Small intestine (tissue), 7 donors: Measurements from ENCODE around the gene ABHD12B. TPM values are rescaled to one million over a fixed set of nuclear protein-coding genes. Genes with fewer than 3 reads are reported as not detected.
"Not testable (repeated sequence)": the region's sequence is repeated elsewhere in the genome, so short reads cannot be mapped to it uniquely, and the experiment has no call there.

Experiments used
- DNase-seq, 2 donors: peaks; one replicate each; pipeline versions ENCODE4 v3.0.0 to v3.0.0-alpha.2; 2013
- FAIRE-seq: peaks from 2 replicates; lab custom pipeline; 2012; peaks lifted over from hg19 to GRCh38; lab: Jason Lieb, UNC
- H3K27ac ChIP-seq, 3 donors: one replicate each; pipeline ENCODE4 v1.5.1; 2013; ENCODE audit warnings: low read length in 2 of 3, mild to moderate bottlenecking in 2 of 3, control low read depth in 1 of 3, inconsistent platforms in 1 of 3, low read depth in 1 of 3, moderate library complexity in 1 of 3
- H3K27me3 ChIP-seq, 3 donors: one replicate each; pipeline ENCODE4 v1.6.1; 2013; ENCODE audit warnings: low read length in 3 of 3, inconsistent platforms in 1 of 3; ENCODE audit not compliant: control insufficient read depth in 3 of 3, insufficient read depth in 3 of 3
- H3K36me3 ChIP-seq, 3 donors: one replicate each; pipeline ENCODE4 v1.6.1; 2013; ENCODE audit warnings: low read length in 3 of 3, inconsistent platforms in 1 of 3, low read depth in 1 of 3, mild to moderate bottlenecking in 1 of 3, moderate library complexity in 1 of 3; ENCODE audit not compliant: control insufficient read depth in 3 of 3, insufficient read depth in 2 of 3
- H3K4me1 ChIP-seq, 3 donors: one replicate each; pipeline ENCODE4 v1.6.1; 2013; ENCODE audit warnings: low read length in 2 of 3, inconsistent platforms in 1 of 3, low read depth in 1 of 3, mild to moderate bottlenecking in 1 of 3, moderate library complexity in 1 of 3; ENCODE audit not compliant: control insufficient read depth in 3 of 3, insufficient read depth in 2 of 3
- H3K4me3 ChIP-seq, 3 donors: one replicate each; pipeline ENCODE4 v1.5.1; 2013; ENCODE audit warnings: low read length in 3 of 3, control low read depth in 1 of 3, inconsistent platforms in 1 of 3, low read depth in 1 of 3, mild to moderate bottlenecking in 1 of 3, moderate library complexity in 1 of 3
- H3K9me3 ChIP-seq, 2 donors: one replicate each; pipeline ENCODE4 v1.6.1; 2013; ENCODE audit warnings: low read depth in 1 of 2, low read length in 1 of 2; ENCODE audit not compliant: control insufficient read depth in 2 of 2, insufficient read depth in 1 of 2
- WGBS, 3 donors: extraction: QIAGEN DNeasy Blood & Tissue Kit; methylation state at CpG; one replicate each; pipeline ENCODE4 v1.1.7; 2013; 5-methylcytosine and 5-hydroxymethylcytosine counted together
- polyA plus RNA-seq, 4 donors: library from polyadenylated mRNA; stranded (reverse) in 3 of 4; unstranded in 1 of 4; fragments of 200-250 nt in 3 of 4; fragments of 120-200 nt in 1 of 4; gene quantifications; one replicate each; pipeline versions ENCODE4 v1.2.1 to v1.2.3, GENCODE V29; 2013
- donor health status: healthy with polysubstance abuse.
- donor health status: control.
- donor health status: control.
- donor health status: Bipolar disorder and iron deficiency.
- donor health status: healthy.

Gene ABHD12B
- polyA plus RNA-seq, 4 donors: 0.07 to 0.09 TPM; not detected in 2

DNA sequence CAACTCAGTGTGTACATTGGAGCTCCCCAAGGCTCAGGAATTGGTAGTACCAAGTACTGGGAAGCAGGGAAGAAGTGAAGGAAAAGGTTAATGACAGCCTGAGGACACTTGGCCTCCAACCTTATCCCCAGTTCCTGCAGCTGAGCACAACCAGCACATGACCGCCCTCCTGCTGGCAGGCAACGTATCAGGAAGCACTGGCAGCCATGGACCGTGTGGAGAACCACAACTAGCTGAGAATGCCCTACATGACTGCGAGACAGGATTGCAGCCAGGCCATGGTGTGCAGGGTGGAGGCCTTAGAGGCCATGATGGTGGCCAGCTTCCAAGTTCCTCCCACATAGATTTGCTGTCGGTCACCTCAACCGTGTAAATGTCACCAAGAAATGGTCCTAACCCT, 45.6 kb downstream of the ABHD12B start:
- H3K27me3 ChIP-seq: peaks cover 0 to 2% (median 0%) of the 10 kb centered on the region in 3 donors
- DNase-seq (no peak), FAIRE-seq (no peak)
- peaks cover 0 to 2% (median 2%) of the 10 kb centered on the region in 3 donors for H3K36me3 ChIP-seq
- no peak overlapping the region for H3K27ac ChIP-seq
- no peaks in the 10 kb centered on the region for H3K4me1 ChIP-seq
- 84 to 90% (median 87%) methylated on average over 6 of the region's 6 CpGs for WGBS, 3 donors
- H3K4me3 ChIP-seq: no peak overlapping the region
- no peaks in the 10 kb centered on the region for H3K9me3 ChIP-seq

- not testable (repeated sequence) for H3K36me3 ChIP-seq, DNase-seq, H3K27me3 ChIP-seq, H3K4me3 ChIP-seq, H3K27ac ChIP-seq, H3K9me3 ChIP-seq, H3K4me1 ChIP-seq, FAIRE-seq
- 65 to 79% (median 75%) methylated on average over 5 of the region's 5 CpGs for WGBS, 3 donors
Measured at GRCh38 chr14:50919524-50919923, 47.7 kb downstream of the ABHD12B start.

GRCh38 chr14:50920482-50921230, 48.8 kb downstream of the ABHD12B start:
- no peaks in the 10 kb centered on the region for H3K4me1 ChIP-seq
- H3K9me3 ChIP-seq: no peaks in the 10 kb centered on the region
- no peak overlapping the region for H3K4me3 ChIP-seq
- DNase-seq (no peak), FAIRE-seq (no peak)
- WGBS, 3 donors: 82 to 87% (median 84%) methylated on average over 9 of the region's 9 CpGs
- H3K27ac ChIP-seq: no peak overlapping the region
- peaks cover 0 to 2% (median 0%) of the 10 kb centered on the region in 3 donors for H3K36me3 ChIP-seq
- H3K27me3 ChIP-seq: peaks cover 0 to 2% (median 0%) of the 10 kb centered on the region in 3 donors

DNA sequence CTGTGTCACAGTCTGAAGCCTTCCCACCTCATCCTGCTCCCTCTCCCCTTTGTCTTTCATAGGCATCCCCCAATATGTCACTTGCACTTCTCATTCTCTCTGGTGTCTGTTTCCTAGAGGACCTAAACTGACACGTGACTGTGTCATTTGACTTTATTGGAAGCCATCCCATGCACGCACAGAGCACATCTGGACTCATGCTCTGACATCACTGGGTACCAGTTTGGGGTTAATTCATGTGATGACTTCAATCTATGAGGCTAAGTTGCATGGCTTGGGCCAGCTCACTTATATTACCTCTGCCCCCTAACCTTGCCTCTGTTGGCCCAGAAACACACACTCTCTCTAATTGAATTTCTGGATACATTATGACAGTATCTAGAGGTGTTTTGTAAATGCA, 51.0 kb downstream of the ABHD12B start:
- no peak for FAIRE-seq
- no peak overlapping the region for H3K4me3 ChIP-seq
- 69 to 86% (median 78%) methylated on average over 2 of the region's 2 CpGs for WGBS, 3 donors
- DNase-seq: no peak
- peaks cover 0 to 2% (median 0%) of the 10 kb centered on the region in 3 donors for H3K36me3 ChIP-seq
- peaks cover 0 to 2% (median 0%) of the 10 kb centered on the region in 3 donors for H3K27me3 ChIP-seq
- no peak overlapping the region for H3K27ac ChIP-seq
- no peaks in the 10 kb centered on the region for H3K9me3 ChIP-seq
- H3K4me1 ChIP-seq: no peaks in the 10 kb centered on the region

- H3K36me3 ChIP-seq: no peaks in the 10 kb centered on the region
- H3K4me3 ChIP-seq: no peak overlapping the region
- DNase-seq (no peak), FAIRE-seq (no peak)
- 37 to 57% (median 52%) methylated on average over 6 of the region's 6 CpGs for WGBS, 3 donors
- H3K9me3 ChIP-seq: no peaks in the 10 kb centered on the region
- H3K27me3 ChIP-seq: peaks cover 0 to 4% (median 0%) of the 10 kb centered on the region in 3 donors
- no peak overlapping the region for H3K27ac ChIP-seq
- H3K4me1 ChIP-seq: no peaks in the 10 kb centered on the region
Measured at GRCh38 chr14:50924236-50924635, 52.4 kb downstream of the ABHD12B start.

DNA sequence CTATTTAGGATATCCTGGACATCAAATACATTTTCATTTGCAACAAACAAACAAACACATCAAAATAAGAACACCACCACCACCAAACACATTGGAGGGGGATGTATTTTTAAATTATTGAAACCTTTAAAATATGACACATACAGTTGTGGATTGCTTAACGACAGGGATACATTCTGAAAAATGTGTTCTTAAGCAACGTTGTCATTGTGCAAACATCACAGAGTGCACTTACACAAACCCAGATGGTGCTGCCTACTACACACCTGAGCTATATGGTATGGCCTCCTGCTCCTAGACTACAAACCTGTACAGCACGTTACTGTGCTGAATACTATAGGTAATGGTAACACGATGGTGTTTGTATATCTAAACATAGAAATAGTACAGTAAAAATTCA, 53.0 kb downstream of the ABHD12B start:
- Histone ChIP-seq H3K9me3 (no peaks in the 10 kb centered on the region), H3K4me3 (no peak overlapping the region), H3K36me3 (no peaks in the 10 kb centered on the region), H3K4me1 (no peaks in the 10 kb centered on the region), H3K27me3 (peaks cover 0 to 4% (median 0%) of the 10 kb centered on the region in 3 donors), H3K27ac (no peak overlapping the region)
- DNase-seq: no peak
- 66 to 79% (median 73%) methylated on average over 4 of the region's 4 CpGs for WGBS, 3 donors
- FAIRE-seq: no peak

- Histone ChIP-seq H3K27ac (no peak overlapping the region), H3K9me3 (no peaks in the 10 kb centered on the region), H3K36me3 (no peaks in the 10 kb centered on the region), H3K4me3 (no peak overlapping the region), H3K27me3 (peaks cover 0 to 2% (median 0%) of the 10 kb centered on the region in 3 donors), H3K4me1 (no peaks in the 10 kb centered on the region)
- 76 to 83% (median 81%) methylated on average over 3 of the region's 3 CpGs for WGBS, 3 donors
- FAIRE-seq (no peak), DNase-seq (no peak)
Measured at GRCh38 chr14:50926851-50927386, 55.1 kb downstream of the ABHD12B start.

- H3K36me3 ChIP-seq: no peaks in the 10 kb centered on the region
- H3K27ac ChIP-seq: no peak overlapping the region
- H3K4me3 ChIP-seq: no peak overlapping the region
- FAIRE-seq (no peak), DNase-seq (no peak)
- H3K27me3 ChIP-seq: peaks cover 0 to 2% (median 0%) of the 10 kb centered on the region in 3 donors
- H3K4me1 ChIP-seq: no peaks in the 10 kb centered on the region
- WGBS, 3 donors: 84 to 87% (median 87%) methylated on average over 6 of the region's 6 CpGs
- no peaks in the 10 kb centered on the region for H3K9me3 ChIP-seq
Measured at GRCh38 chr14:50928002-50928635, 56.3 kb downstream of the ABHD12B start.
